HG02798 (cell line): ENCODE data around the gene TCF20.

Experiments
- ATAC-seq: cut with Tn5 transposase; IDR thresholded peaks from one replicate; pipeline ENCODE4 v1.9.1; 2021; ENCODE audit warnings: mild to moderate bottlenecking; ENCODE audit not compliant: unreplicated experiment, poor library complexity

TCF20 gene

DNA sequence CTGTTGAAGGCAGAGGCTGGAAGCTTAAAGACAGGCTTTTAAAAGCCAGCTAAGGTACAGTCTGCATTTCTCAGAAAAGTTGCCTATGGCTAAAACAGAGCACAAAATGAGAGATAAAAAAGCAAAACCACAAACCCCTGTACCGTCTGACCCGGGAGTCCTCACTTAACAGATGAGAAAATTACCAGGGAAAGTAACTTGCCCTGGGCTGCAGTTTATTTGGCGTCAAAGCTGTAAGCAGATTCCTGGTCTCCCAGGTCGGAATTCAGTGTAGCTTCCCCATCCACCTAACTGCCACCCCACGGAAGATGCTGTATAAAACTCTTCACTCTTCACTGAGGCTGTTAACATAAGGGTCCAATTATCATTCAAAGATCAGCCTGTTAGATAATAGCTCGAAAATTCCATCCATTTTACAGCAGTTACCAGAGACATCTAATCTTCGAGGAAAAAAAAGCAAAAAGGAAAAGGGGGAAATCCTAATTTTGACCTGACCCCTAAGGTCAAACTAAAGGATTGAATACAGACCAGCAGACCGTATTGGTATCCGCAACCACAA is 1.5 kb downstream of the TCF20 start:
- no peak for ATAC-seq

- no peak for ATAC-seq
Observed at GRCh38 chr22:42265321-42265720, 5.1 kb downstream of the TCF20 start.

DNA sequence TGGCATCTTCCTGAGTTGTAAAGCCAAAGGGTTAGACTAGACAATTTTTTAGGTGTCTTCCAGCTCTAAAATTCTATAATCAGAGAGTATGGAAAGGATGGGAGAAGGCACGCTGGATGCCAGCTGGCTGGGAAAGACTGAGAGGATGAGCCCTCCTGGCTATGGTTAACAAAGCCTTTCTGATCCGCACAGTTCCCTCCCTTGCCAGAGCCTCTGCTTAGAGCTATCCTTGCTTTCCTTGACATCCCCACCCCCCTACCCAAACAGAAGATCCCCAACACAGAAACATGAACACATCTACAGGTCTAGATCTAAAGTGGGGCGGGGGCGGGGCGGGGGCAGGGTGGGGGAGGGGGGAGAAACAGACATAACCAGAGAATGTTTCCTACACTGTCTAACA is 6.5 kb downstream of the TCF20 start:
- no peak for ATAC-seq

- no peak for ATAC-seq
Observed at GRCh38 chr22:42262964-42263363, 7.5 kb downstream of the TCF20 start.

DNA sequence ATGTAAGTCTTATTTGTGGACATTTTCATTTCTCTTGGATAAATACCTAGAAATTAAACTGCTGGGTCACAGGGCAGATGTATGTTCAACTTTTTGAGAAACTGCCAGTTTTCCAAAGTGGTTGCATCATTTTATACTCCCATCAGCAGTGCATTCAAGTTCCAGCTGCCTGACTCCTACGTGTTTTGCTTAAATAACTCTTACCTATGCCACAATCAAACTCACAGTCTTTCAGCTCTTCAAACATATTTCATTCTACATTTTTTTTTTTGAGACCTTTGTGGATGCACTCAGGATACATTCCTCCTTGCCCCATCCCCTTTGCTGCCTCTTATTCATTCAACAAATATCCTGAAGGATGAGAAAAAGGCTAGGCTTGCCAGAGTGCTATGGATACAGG is 9.2 kb downstream of the TCF20 start:
- no peak for ATAC-seq

DNA sequence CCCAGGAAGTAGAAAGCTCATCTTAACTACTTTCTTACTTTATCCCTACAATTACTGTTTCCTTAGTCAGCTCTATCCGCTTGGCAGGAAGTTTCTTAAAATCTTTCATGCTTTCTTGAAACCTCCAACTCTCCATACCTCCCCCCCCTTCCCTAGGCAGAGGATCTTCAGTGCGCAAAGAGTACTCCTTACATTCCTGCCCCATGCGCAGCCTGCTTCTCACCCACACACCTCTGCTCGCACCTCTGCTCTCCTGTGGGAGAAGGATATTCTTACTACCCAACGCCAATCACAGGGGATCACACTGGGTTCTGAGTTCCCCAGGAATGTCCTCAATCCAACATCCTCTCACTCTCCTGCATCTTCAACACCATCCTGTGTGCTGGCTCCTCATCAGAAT is 12.3 kb downstream of the TCF20 start:
- no peak for ATAC-seq

- ATAC-seq: no peak
Observed at GRCh38 chr22:42257386-42257785, 13.1 kb downstream of the TCF20 start.

- no peak for ATAC-seq
Observed at GRCh38 chr22:42256930-42257329, 13.5 kb downstream of the TCF20 start.

GRCh38 chr22:42256220-42256619 is 14.2 kb downstream of the TCF20 start:
- ATAC-seq: no peak

- ATAC-seq: no peak
Observed at GRCh38 chr22:42249831-42250230, 20.6 kb downstream of the TCF20 start.

GRCh38 chr22:42248995-42249394 is 21.5 kb downstream of the TCF20 start:
- ATAC-seq: no peak

- ATAC-seq: no peak
Observed at GRCh38 chr22:42247596-42247995, 22.9 kb downstream of the TCF20 start.

DNA sequence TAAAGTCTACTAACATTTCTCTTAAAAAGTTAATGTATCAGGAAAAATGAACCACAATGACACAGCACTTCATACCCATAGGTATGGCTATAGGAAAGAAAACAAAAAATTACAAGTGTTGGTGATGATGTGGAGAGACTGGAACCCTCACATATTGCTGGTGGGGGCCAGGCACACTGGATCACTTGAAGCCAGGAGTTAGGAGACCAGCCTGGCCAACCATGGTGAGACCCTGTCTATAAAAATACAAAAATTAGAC is 26.7 kb downstream of the TCF20 start:
- ATAC-seq: no peak

GRCh38 chr22:42236848-42237247 is 33.6 kb downstream of the TCF20 start:
- ATAC-seq: no peak

DNA sequence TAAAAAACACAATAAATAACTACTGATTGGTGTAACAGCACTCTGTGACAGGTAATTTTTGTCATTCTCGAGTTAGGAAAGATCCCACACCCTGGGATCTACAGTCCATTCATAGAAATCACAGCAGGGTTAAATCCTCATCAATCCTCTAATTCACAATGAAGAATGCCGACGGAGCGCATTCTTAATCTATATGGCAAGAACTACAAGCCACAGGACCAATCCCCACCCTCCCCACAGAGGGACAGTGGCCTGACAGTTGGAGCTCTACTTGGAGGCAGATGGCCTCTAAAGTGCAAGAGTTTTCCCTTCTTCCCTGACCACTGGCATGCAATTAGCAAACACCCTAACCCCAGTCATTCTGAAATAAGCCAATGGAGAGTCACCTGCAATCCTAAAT is 34.2 kb downstream of the TCF20 start:
- no peak for ATAC-seq

DNA sequence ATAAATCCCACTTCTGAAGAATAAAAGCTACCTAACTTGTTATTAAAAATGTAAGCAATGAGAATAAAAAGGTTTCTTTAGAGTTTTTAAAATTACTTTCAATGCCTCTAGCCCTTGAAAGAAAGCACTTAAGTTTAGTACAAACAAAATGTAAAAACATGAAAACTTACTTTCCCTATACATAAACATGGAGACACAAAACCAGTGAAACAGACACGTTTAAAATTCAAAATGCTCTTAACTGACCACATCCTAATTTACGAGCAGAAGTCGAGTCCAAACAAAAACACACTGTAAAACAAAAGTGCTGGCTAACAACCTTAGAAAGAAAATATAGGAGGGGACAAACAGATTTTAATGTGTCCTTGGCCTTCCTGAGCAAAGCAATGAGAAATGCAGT is 36.6 kb downstream of the TCF20 start:
- no peak for ATAC-seq

- ATAC-seq: no peak
Observed at GRCh38 chr22:42231929-42232328, 38.5 kb downstream of the TCF20 start.

DNA sequence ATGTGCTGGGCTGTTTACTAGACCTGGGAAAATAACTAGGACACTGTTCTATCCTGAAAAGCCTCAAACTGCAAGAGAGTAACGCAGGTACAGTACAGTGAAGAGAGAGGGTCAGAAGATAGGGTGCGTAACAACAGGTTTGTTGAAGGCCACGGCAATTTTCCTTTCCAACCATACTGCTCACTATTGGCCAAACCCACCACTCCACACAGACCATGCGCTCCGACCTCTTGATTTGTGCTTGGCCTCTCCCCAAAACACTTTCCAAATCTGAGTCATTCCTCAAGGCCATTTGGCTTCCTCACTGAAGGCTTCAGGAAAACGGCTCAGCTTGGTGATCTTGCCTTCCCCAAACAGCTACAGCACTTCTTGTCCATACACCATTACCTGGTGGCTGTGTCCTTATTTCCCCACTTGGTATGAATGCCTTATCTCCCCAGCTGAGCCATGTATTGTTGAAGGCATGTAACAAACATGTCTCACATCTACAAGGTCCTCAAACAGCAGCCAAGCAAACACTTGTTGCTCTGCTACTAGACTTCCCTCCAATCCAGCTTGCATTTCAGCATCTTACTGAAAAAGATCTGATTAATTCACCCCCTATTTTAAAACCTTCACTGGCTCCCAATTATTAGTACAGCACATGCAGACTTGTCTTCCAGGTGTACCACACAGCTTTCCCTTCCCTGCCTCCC is 40.9 kb downstream of the TCF20 start:
- no peak for ATAC-seq

GRCh38 chr22:42228483-42228882 is 42.0 kb downstream of the TCF20 start:
- no peak for ATAC-seq

GRCh38 chr22:42227435-42227834 is 43.0 kb downstream of the TCF20 start:
- ATAC-seq: no peak

DNA sequence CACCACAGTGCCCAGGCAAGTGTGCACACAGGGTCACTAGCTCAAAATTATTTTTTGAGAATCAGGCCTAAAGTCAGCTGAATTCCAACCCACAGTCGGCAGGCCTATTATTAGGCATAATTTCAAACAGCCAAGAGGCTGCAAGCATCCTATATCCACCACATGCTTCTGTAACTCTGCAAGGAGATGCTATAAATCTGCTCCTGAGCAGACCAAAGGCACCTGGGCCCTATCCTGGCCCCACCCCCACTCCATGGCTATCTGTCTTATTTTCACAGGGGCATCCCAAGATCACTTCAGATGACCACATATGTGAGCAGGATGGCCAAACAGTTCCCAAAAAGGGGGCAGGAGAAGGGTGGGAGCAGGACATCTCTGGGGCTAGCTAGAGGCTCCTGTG is 44.6 kb downstream of the TCF20 start:
- no peak for ATAC-seq

GRCh38 chr22:42222140-42222539 is 48.3 kb downstream of the TCF20 start:
- no peak for ATAC-seq
